ENCODE results near the gene XPO4.
"Not testable (repeated sequence)": the region's sequence is repeated elsewhere in the genome, so short reads cannot be mapped to it uniquely, and the experiment has no call there.

XPO4 gene

DNA sequence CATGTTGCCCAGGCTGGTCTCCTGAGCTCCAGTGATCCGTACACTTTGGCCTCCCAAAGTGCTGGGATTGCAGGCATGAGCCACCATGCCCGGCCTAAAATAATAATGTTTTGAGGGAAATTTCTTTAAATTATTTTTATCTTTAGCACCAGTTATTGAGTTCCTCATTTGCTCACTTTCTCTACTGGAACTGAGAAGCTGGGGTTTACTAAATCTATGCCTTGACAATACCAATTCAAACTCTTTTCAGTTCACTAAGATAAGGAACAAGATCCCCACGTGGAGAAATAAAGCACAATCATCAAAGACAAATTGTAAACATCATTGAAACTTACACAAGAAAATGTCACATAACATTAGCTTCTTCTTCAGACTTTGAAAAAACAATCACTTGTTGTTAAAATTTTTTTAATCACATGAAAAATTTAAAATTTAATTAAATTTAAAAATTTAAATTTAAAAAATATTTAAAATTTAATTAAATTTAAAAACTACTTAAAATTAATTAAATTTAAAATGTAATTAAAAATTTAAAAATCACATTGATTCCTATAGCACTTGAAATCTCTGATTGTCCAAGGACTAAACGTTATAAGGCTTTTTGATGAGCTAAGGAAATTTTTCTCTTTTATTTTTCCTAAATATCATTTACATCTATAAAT lies 25.2 kb upstream of the XPO4 start:
- H3K9me3 ChIP-seq (ENCODE audit: control insufficient read depth, low read length): no peaks in the 10 kb centered on the region
- no peak overlapping the region for H2BK12ac ChIP-seq (ENCODE audit: low read length in 2 of 2)
- H2AFZ ChIP-seq (ENCODE audit: low read depth, low read length): no peak overlapping the region
- H3K14ac ChIP-seq (ENCODE audit: low read length in 2 of 2): no peak overlapping the region
- H3K9ac ChIP-seq (ENCODE audit: low read length): no peak overlapping the region
- H4K91ac ChIP-seq (ENCODE audit: low read length): no peak overlapping the region
- no peak overlapping the region for H3K4me2 ChIP-seq (ENCODE audit: low read length, poor library complexity, severe bottlenecking)
- no peak overlapping the region for H2BK5ac ChIP-seq (ENCODE audit: low read depth, low read length, poor library complexity, severe bottlenecking)
- DNase-seq: no peak
- no peaks in the 10 kb centered on the region for H3K4me1 ChIP-seq (ENCODE audit: control insufficient read depth, insufficient read depth, low read depth, low read length)
- H2AK5ac ChIP-seq (ENCODE audit: low read length, severe bottlenecking): no peak overlapping the region
- no peaks in the 10 kb centered on the region for H3K36me3 ChIP-seq (ENCODE audit: control insufficient read depth in 1 of 2, insufficient read depth in 2 of 2, low read depth in 1 of 2, low read length in 2 of 2)
- WGBS: 47% methylated on average over 1 of the region's 4 CpGs
- H4K8ac ChIP-seq (ENCODE audit: low read length): no peak overlapping the region
- H3K23ac ChIP-seq (ENCODE audit: low read length in 2 of 2): no peak overlapping the region
- no peak overlapping the region for H2BK120ac ChIP-seq (ENCODE audit: low read depth, low read length)
- H3K79me1 ChIP-seq (replicated peaks; ENCODE audit: low read length, poor library complexity, severe bottlenecking): no peaks in the 10 kb centered on the region
- no peak overlapping the region for H3K18ac ChIP-seq (ENCODE audit: low read depth in 1 of 2, low read length in 2 of 2)
- H3K27ac ChIP-seq (ENCODE audit: low read length, poor library complexity, severe bottlenecking): no peak overlapping the region
- H3K27me3 ChIP-seq (ENCODE audit: control insufficient read depth in 1 of 2, insufficient read depth in 1 of 2, low read length in 2 of 2): peaks cover 2 to 4% of the 10 kb centered on the region in 2 experiments
- no peak overlapping the region for H3K4me3 ChIP-seq (ENCODE audit: insufficient read depth in 1 of 2, low read depth in 1 of 2, low read length in 2 of 2)
- no peak overlapping the region for H3K4ac ChIP-seq (ENCODE audit: low read depth in 1 of 2, low read length in 2 of 2)
- H2BK15ac ChIP-seq (ENCODE audit: low read depth, poor library complexity, severe bottlenecking): no peak overlapping the region

DNA sequence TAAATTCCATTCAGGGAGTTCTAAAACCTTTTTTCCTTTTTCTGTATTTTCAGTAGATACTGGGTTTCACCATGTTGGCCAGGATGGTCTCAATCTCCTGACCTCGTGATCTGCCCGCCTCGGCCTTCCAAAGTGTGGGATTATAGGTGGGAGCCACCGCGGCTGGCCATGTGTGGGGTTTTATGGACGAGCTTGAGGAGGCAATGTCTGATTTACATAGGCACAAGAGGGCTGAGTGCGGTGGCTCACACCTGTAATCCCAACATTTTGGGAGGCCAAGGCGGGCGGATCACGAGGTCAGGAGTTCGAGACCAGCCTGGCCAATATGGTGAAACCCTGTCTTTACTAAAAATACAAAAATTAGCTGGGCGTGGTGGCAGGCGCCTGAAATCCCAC lies 22.8 kb upstream of the XPO4 start:
- not testable (repeated sequence) for H3K27me3 ChIP-seq (ENCODE audit: control insufficient read depth in 1 of 2, insufficient read depth in 1 of 2, low read length in 2 of 2); H3K23ac ChIP-seq (ENCODE audit: low read length in 2 of 2); H3K4me1 ChIP-seq (ENCODE audit: control insufficient read depth, insufficient read depth, low read depth, low read length); H2BK120ac ChIP-seq (ENCODE audit: low read depth, low read length); H3K9me3 ChIP-seq (ENCODE audit: control insufficient read depth, low read length); H3K36me3 ChIP-seq (ENCODE audit: control insufficient read depth in 1 of 2, insufficient read depth in 2 of 2, low read depth in 1 of 2, low read length in 2 of 2); H3K9ac ChIP-seq (ENCODE audit: low read length); H2BK15ac ChIP-seq (ENCODE audit: low read depth, poor library complexity, severe bottlenecking); H2BK5ac ChIP-seq (ENCODE audit: low read depth, low read length, poor library complexity, severe bottlenecking); H2AK5ac ChIP-seq (ENCODE audit: low read length, severe bottlenecking); H3K18ac ChIP-seq (ENCODE audit: low read depth in 1 of 2, low read length in 2 of 2); H3K4me2 ChIP-seq (ENCODE audit: low read length, poor library complexity, severe bottlenecking); H3K4ac ChIP-seq (ENCODE audit: low read depth in 1 of 2, low read length in 2 of 2); H3K27ac ChIP-seq (ENCODE audit: low read length, poor library complexity, severe bottlenecking); H4K91ac ChIP-seq (ENCODE audit: low read length); H3K14ac ChIP-seq (ENCODE audit: low read length in 2 of 2); H3K79me1 ChIP-seq (replicated peaks; ENCODE audit: low read length, poor library complexity, severe bottlenecking); H2BK12ac ChIP-seq (ENCODE audit: low read length in 2 of 2); H2AFZ ChIP-seq (ENCODE audit: low read depth, low read length); DNase-seq; H4K8ac ChIP-seq (ENCODE audit: low read length); H3K4me3 ChIP-seq (ENCODE audit: insufficient read depth in 1 of 2, low read depth in 1 of 2, low read length in 2 of 2)
- 87% methylated on average over 6 of the region's 13 CpGs for WGBS

DNA sequence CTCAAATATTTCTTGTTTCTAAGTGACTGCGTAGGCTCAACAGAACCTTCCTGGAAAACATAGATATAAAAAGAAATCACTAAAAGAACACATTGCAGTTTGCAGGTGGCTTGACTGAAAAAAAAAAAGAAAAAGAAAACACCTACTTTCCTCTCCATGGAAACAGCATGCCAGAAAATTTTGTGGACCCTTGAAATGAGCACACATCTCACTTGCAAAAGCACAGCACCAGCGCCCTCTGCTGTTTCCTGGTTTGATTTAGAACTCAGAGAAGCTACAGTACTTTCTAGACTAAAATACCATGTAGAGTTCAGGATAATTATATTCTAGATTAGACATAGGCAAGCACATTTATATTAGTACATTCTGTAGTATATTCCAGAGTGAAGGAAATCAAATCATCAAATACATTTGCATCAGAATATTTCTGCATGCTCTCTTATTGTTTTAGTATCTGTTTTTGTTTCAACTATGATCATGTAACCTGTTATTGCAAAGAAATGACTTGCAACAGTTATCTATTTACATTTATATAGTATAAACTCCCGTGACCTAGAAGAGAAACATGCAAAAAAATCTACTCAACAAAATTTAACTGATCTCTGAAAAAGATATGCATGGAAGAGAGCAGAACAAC lies 22.3 kb upstream of the XPO4 start:
- Histone ChIP-seq H2BK5ac (ENCODE audit: low read depth, low read length, poor library complexity, severe bottlenecking) (no peak overlapping the region), H3K14ac (ENCODE audit: low read length in 2 of 2) (no peak overlapping the region), H2BK15ac (ENCODE audit: low read depth, poor library complexity, severe bottlenecking) (no peak overlapping the region), H2BK120ac (ENCODE audit: low read depth, low read length) (no peak overlapping the region), H2BK12ac (ENCODE audit: low read length in 2 of 2) (no peak overlapping the region), H3K4ac (ENCODE audit: low read depth in 1 of 2, low read length in 2 of 2) (no peak overlapping the region), H3K27me3 (ENCODE audit: control insufficient read depth in 1 of 2, insufficient read depth in 1 of 2, low read length in 2 of 2) (peaks cover 2 to 9% of the 10 kb centered on the region in 2 experiments), H3K9ac (ENCODE audit: low read length) (no peak overlapping the region), H3K79me1 (replicated peaks; ENCODE audit: low read length, poor library complexity, severe bottlenecking) (no peaks in the 10 kb centered on the region), H2AFZ (ENCODE audit: low read depth, low read length) (no peak overlapping the region), H4K8ac (ENCODE audit: low read length) (no peak overlapping the region), H2AK5ac (ENCODE audit: low read length, severe bottlenecking) (no peak overlapping the region), H3K4me1 (ENCODE audit: control insufficient read depth, insufficient read depth, low read depth, low read length) (no peaks in the 10 kb centered on the region), H3K27ac (ENCODE audit: low read length, poor library complexity, severe bottlenecking) (no peak overlapping the region), H3K4me3 (ENCODE audit: insufficient read depth in 1 of 2, low read depth in 1 of 2, low read length in 2 of 2) (no peak overlapping the region), H3K18ac (ENCODE audit: low read depth in 1 of 2, low read length in 2 of 2) (no peak overlapping the region), H3K9me3 (ENCODE audit: control insufficient read depth, low read length) (no peaks in the 10 kb centered on the region), H3K4me2 (ENCODE audit: low read length, poor library complexity, severe bottlenecking) (no peak overlapping the region), H4K91ac (ENCODE audit: low read length) (no peak overlapping the region), H3K36me3 (ENCODE audit: control insufficient read depth in 1 of 2, insufficient read depth in 2 of 2, low read depth in 1 of 2, low read length in 2 of 2) (no peaks in the 10 kb centered on the region), H3K23ac (ENCODE audit: low read length in 2 of 2) (no peak overlapping the region)
- DNase-seq: peak; percentile 76
- 100% methylated on average over 1 of the region's 3 CpGs for WGBS

DNA sequence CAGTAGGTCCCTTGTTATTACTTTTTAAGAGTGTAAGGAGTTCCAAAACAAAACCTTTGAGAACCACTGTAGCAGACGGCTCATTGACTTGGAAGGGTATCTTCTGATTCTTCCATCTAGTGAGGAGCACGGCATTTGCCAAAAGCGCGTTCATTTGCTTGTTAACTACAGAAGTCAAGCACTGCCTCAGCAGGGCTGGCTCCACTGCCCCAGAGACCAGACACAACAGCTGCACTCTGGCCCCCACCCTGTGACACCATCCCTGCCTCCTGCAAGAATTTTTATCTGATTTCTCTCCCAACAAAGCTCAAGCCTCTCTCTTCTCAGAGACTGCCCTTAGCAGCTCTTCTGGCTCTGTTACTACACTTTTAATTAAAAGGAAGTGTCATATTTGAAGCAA lies 20.7 kb upstream of the XPO4 start:
- Histone ChIP-seq H3K9ac (ENCODE audit: low read length) (peak overlapping the region; percentile 18), H3K4me2 (ENCODE audit: low read length, poor library complexity, severe bottlenecking) (no peak overlapping the region), H3K23ac (ENCODE audit: low read length in 2 of 2) (no peak overlapping the region), H3K79me1 (replicated peaks; ENCODE audit: low read length, poor library complexity, severe bottlenecking) (no peaks in the 10 kb centered on the region), H3K18ac (ENCODE audit: low read depth in 1 of 2, low read length in 2 of 2) (no peak overlapping the region), H2BK12ac (ENCODE audit: low read length in 2 of 2) (no peak overlapping the region), H3K27me3 (ENCODE audit: control insufficient read depth in 1 of 2, insufficient read depth in 1 of 2, low read length in 2 of 2) (peaks cover 2 to 9% of the 10 kb centered on the region in 2 experiments), H2BK5ac (ENCODE audit: low read depth, low read length, poor library complexity, severe bottlenecking) (no peak overlapping the region), H3K27ac (ENCODE audit: low read length, poor library complexity, severe bottlenecking) (no peak overlapping the region), H2AFZ (ENCODE audit: low read depth, low read length) (no peak overlapping the region), H3K14ac (ENCODE audit: low read length in 2 of 2) (no peak overlapping the region), H4K8ac (ENCODE audit: low read length) (no peak overlapping the region), H2BK15ac (ENCODE audit: low read depth, poor library complexity, severe bottlenecking) (no peak overlapping the region), H3K4ac (ENCODE audit: low read depth in 1 of 2, low read length in 2 of 2) (no peak overlapping the region), H2BK120ac (ENCODE audit: low read depth, low read length) (no peak overlapping the region), H2AK5ac (ENCODE audit: low read length, severe bottlenecking) (no peak overlapping the region), H3K4me3 (ENCODE audit: insufficient read depth in 1 of 2, low read depth in 1 of 2, low read length in 2 of 2) (no peak overlapping the region), H3K36me3 (ENCODE audit: control insufficient read depth in 1 of 2, insufficient read depth in 2 of 2, low read depth in 1 of 2, low read length in 2 of 2) (no peaks in the 10 kb centered on the region), H3K4me1 (ENCODE audit: control insufficient read depth, insufficient read depth, low read depth, low read length) (no peaks in the 10 kb centered on the region), H3K9me3 (ENCODE audit: control insufficient read depth, low read length) (no peaks in the 10 kb centered on the region), H4K91ac (ENCODE audit: low read length) (no peak overlapping the region)
- WGBS: 97% methylated on average over 4 of the region's 4 CpGs
- DNase-seq: no peak
